SK-N-SH treated with all-trans-retinoic acid at 6 μM for 48 hours (cell line): ENCODE measurements around the gene SLC6A20.

Source experiments
- CREB5 ChIP-seq: fragments of 250-450 bp; sonication (Bioruptor Pico); IDR thresholded peaks from 2 replicates; pipeline ENCODE4 v1.5.1; 2020; ENCODE audit warnings: low read depth, mild to moderate bottlenecking, moderate library complexity
- GLIS3 ChIP-seq: fragments of 250-450 bp; sonication (Bioruptor Pico); IDR thresholded peaks from 2 replicates; pipeline ENCODE4 v1.5.0; 2020; ENCODE audit warnings: mild to moderate bottlenecking, moderate library complexity
- PATZ1 ChIP-seq: fragments of 250-450 bp; sonication (Bioruptor Pico); IDR thresholded peaks from 2 replicates; pipeline ENCODE4 v1.8.0; 2020; ENCODE audit warnings: mild to moderate bottlenecking, moderate library complexity, borderline replicate concordance
- RARB ChIP-seq: fragments of 250-450 bp; sonication (Bioruptor Pico); IDR thresholded peaks from 2 replicates; pipeline ENCODE4 v1.8.0; 2021; ENCODE audit warnings: mild to moderate bottlenecking, moderate library complexity
- TF ChIP-seq, protein P1 (sequence below): fragments of 250-450 bp; sonication (Bioruptor Pico); IDR thresholded peaks from 2 replicates; pipeline ENCODE4 v1.5.1; 2021; ENCODE audit warnings: mild to moderate bottlenecking, moderate library complexity

- TF ChIP-seq PATZ1 (CRISPR knock-in tag) (no peak), CREB5 (CRISPR knock-in tag) (no peak), GLIS3 (CRISPR knock-in tag) (no peak), RARB (CRISPR knock-in tag) (no peak)
- TF ChIP-seq, protein P1, sequence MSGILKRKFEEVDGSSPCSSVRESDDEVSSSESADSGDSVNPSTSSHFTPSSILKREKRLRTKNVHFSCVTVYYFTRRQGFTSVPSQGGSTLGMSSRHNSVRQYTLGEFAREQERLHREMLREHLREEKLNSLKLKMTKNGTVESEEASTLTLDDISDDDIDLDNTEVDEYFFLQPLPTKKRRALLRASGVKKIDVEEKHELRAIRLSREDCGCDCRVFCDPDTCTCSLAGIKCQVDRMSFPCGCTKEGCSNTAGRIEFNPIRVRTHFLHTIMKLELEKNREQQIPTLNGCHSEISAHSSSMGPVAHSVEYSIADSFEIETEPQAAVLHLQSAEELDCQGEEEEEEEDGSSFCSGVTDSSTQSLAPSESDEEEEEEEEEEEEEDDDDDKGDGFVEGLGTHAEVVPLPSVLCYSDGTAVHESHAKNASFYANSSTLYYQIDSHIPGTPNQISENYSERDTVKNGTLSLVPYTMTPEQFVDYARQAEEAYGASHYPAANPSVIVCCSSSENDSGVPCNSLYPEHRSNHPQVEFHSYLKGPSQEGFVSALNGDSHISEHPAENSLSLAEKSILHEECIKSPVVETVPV (CRISPR knock-in tag), result no peak
Observed at GRCh38 chr3:45787551-45787950, 8.8 kb downstream of the SLC6A20 start.
